Activated T-cell treated with anti-CD3 and anti-CD28 coated beads, Interleukin-2, amount 50 U/mL, for 48 hours (primary cell): ENCODE results near the gene CYLD.

ENCODE experiments used
- DNase-seq, 2 experiments: peaks; one replicate each; pipeline ENCODE4 v3.0.0-alpha.2; 2020

Gene CYLD

GRCh38 chr16:50741225-50741780 lies 583 bp upstream of the CYLD start:
- no peak for DNase-seq

- peak; percentile 62 to 64 for DNase-seq
Measured at GRCh38 chr16:50742576-50743200, 802 bp downstream of the CYLD start.

- no peak for DNase-seq
Measured at GRCh38 chr16:50743581-50744225, 1.8 kb downstream of the CYLD start.

DNA sequence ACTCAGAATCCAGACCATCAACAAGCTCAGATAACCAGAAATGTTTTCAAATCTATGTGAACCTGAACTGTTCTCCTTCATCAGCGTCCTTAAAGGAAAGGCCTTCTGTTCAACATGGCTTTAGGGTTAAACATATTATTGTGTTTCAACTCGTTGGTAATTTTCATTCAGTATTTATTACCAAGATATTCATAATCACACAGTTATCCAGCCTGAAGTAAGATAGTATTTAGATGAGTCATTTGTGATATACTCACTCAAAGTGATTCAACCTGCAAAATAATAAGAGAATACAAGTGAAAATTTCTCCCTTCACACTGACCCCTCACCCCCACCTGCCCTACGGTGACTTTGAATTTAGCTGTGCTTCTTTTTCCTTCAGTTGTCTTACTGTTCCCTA lies 3.0 kb downstream of the CYLD start:
- no peak for DNase-seq

- DNase-seq, result peak in 1 of 2 experiments; percentile 43
Measured at GRCh38 chr16:50745940-50746339, 4.1 kb downstream of the CYLD start.

- no peak for DNase-seq
Measured at GRCh38 chr16:50747207-50747956, 5.5 kb downstream of the CYLD start.

- no peak for DNase-seq
Measured at GRCh38 chr16:50751528-50751927, 9.6 kb downstream of the CYLD start.

- DNase-seq, result no peak
Measured at GRCh38 chr16:50752471-50753235, 10.8 kb downstream of the CYLD start.

GRCh38 chr16:50756473-50756872 lies 14.6 kb downstream of the CYLD start:
- no peak for DNase-seq

DNA sequence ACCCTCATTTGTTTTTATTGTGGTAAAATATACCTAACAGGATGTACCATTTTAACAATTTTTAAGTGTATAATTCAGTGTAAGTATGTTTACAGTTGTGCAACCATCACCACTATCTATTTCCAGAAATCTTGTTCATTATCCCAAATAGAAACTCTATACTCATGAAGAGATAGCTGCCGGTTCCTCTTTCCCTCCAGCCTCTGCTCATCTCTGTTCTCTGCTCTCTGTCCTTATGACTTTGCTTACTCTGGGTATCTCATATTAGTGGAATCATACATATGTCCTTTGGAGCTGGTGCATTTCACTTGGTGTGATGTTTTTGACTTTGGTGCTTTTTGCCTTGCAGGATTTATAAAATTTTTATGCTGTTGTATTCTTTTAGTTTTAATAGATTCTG lies 19.4 kb downstream of the CYLD start:
- no peak for DNase-seq

GRCh38 chr16:50762241-50762640 lies 20.4 kb downstream of the CYLD start:
- DNase-seq, result no peak

- DNase-seq, result no peak
Measured at GRCh38 chr16:50763211-50763610, 21.3 kb downstream of the CYLD start.

DNA sequence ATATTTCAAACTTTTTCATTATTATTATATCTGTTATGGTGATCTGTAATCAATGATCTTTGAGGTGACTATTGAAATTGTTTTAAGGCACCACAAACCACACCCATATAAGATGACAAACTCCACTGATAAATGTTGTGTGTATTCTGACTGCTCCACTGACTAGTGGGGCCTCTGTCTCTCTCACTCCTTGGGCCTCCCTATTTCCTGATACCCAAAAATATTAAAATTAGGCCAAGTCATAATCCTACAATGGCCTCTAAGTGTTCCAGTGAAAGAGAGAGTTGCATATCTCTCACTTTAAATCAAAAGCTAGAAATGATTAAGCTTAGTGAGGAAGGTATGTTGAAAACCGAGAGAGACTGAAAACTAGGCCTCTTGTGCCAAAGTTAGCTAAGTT lies 23.4 kb downstream of the CYLD start:
- no peak for DNase-seq

DNA sequence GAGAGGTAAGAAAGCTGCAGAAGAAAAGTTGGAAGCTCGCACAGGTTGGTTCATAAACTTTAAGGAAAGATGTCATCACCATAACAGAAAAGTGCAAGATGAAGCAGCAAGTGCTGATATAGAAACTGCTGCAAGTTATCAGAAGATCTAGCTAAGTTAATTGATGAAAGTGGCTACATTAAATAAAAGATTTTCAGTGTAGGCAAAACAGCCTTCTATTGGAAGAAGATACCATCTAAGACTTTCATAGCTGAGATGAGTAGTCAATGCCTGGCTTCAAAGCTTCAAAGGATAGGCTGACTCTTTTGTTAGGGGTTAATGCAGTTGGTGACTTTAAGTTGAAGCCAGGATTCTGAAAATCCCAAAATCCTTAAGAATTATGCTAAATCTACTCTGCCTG lies 24.0 kb downstream of the CYLD start:
- DNase-seq, result no peak

DNA sequence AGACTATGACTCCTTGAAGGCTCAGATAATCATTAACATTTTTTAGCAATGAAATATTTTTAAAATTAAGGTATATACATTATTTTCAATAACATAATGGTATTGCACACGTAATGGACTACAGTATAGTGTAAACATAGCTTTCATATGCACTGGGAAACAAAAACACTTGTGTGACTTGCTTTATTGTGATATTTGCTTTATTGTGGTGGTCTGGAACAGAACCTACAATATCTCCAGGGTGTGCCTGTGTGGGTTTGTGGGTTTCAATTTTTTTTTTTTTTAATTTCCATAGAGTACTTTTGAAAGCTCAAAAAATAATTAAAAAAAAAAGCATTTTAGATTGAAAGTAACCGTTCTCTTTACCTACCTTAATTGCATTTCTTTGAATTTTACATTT lies 25.3 kb downstream of the CYLD start:
- DNase-seq, result no peak

DNA sequence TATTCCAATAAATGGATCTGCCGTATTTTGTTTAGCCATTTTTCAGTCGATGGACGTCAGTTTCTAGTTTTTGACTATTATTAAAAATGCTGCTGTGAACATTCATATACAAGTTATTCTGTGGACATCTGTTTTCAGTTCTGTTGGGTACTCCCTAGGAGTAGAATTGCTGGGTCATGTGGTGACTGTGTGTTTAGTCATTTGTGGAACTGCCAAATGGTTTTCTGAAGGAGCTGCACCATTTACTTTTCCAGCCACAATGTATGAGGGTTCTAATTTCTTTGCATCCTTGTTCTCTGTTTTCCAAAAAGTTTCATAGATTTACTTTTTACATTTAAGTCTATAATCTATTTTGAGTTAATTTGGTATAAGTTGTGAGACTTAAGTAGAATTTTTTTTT lies 29.5 kb downstream of the CYLD start:
- DNase-seq, result no peak

DNA sequence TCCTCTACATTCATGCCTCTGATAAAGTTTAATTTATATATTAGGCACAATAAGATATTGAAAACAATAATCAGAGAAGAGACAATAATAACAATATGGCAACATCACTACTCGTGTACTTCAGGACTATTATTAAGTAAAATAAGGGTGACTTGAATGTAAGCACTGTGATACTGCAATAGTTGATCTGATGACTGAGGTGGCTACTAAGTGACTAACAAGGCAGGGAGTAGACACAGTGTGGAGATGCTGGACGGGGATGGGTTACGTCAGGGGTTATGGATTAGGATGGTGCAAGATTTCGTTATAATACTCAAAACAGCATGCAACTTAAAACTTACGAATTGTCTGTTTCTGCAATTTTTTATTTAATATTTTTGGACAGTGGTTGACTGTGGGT lies 32.5 kb downstream of the CYLD start:
- no peak for DNase-seq

DNA sequence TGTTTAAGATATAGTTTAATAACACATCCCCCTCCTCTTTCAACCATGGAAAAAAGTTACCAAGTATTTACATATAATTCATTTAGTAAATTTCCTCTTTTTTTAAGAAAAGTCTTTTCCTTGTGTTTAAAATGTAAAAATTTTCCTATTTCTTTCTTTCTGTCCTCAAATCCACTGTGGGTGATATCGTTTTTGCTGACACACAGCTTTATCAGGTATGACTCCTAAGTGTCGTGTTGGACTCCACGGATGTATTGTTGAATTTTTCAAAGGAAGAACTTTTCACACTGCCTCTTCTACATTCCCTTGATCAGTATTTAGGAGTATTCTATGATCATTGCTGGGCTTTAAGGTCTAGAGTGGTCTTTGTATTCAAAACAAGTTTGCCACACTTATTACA lies 33.1 kb downstream of the CYLD start:
- DNase-seq, result no peak

DNA sequence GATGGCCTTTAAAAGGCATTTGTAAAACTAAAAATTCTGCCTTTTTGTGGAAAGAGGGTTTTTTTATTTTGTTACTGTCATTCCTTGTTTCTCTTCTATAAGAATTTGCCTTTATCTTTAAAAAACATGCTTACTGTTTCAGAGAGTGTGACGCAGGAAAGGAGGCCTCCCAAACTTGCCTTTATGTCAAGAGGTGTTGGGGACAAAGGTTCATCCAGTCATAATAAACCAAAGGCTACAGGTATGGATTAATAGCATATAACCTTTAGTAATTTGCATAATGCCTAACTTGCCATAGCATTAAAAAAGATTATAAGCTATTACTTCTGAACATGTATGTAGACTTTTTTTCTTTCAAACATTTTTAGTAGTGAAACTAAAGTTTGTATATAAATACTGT lies 34.2 kb downstream of the CYLD start:
- no peak for DNase-seq

DNA sequence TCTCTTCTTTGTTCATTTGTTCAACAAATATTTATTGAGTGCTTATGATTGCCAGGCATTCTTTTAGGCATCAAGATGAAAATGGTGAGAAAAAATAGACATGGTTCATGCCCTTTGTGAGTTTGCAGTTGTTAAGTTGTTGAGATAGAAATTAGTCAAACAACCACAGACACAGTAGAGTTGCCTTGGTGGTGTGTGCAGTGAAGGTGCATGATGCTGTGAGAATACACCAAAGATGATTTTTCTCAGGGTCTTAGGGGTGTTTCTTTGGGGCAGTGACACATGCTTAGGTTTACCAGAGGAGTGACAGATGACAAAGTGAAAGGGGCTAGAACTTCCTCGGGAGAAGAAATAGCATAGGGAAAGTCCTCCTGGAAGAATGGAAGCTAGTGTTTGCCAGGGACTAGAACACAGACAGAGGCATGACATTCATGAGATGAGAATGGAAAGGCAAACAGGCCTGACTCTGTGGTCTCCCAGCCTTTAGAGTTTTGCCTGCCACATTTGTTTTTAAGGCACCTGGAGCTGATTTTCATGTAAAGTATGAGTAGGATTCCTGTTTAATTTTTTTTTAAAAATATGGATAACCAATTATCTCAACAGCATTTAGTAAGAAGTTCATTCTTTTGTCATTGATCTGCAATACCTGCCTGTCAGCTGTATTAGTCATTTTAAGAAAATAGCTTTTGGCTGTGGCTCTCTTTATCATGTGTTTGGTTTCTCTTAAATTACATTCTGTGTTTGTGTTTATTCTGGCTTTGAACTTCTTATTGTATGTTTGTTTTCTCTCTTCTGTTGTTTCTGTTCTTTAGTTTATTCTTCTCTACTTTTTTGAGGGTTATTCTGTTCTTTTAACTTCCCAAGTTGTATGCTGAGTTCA lies 36.6 kb downstream of the CYLD start:
- no peak for DNase-seq

- DNase-seq, result no peak
Measured at GRCh38 chr16:50781043-50781442, 39.2 kb downstream of the CYLD start.

DNA sequence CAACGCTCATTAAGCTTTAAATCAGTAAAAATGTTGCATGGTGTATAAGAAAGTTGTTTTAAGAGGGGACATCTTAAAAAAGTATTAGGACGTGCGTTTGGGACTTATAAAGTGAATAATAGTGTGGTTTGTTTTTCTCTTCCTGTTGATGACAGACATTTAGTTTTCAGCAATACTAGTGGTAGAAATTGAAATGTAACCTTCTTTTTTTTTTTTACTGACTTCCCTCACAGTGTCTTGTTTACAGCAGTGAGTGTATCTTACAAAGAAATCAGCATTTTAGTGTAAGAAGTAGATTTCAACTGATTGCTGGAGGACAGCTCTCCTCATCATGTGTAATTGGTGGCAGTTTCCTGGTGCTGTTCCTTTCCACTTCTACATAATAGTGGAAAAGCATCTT lies 39.6 kb downstream of the CYLD start:
- DNase-seq, result no peak
